Activated naive CD4-positive, alpha-beta T cell treated with anti-CD3 and anti-CD28 coated beads, Interleukin-2, amount 10 ng/mL, durations not matched to agents 7 days and 5 days (primary cell): ENCODE measurements around the gene HIPK4.
"Not testable (repeated sequence)": the region's sequence is repeated elsewhere in the genome, so short reads cannot be mapped to it uniquely, and the experiment has no call there.

ENCODE experiments used
- CTCF ChIA-PET: fragments of 350-600 bp; sonication (Branson Sonifier 250); formaldehyde crosslinking; loops from one replicate; lab custom pipeline; 2021; ENCODE audit warnings: antibody characterized with exemption; lab: Charles Lee
- DNase-seq: peaks from one replicate; pipeline ENCODE4 v3.0.0-alpha.2; 2020
- H3K27ac Mint-ChIP-seq: one replicate; pipeline ENCODE4 v1.8.0; 2021; ENCODE audit warnings: mild to moderate bottlenecking, moderate library complexity, mixed read lengths
- H3K27me3 Mint-ChIP-seq: one replicate; pipeline ENCODE4 v1.8.0; 2021; ENCODE audit warnings: mild to moderate bottlenecking, mixed read lengths
- H3K36me3 Mint-ChIP-seq: one replicate; pipeline ENCODE4 v1.8.0; 2021; ENCODE audit warnings: mixed read lengths
- H3K4me1 Mint-ChIP-seq: one replicate; pipeline ENCODE4 v1.8.0; 2021; ENCODE audit warnings: mixed read lengths
- H3K4me3 Mint-ChIP-seq: one replicate; pipeline ENCODE4 v1.8.0; 2021; ENCODE audit warnings: mild to moderate bottlenecking, moderate library complexity, mixed read lengths
- H3K9me3 Mint-ChIP-seq: one replicate; pipeline ENCODE4 v1.8.0; 2021; ENCODE audit warnings: mixed read lengths

The HIPK4 gene, protein sequence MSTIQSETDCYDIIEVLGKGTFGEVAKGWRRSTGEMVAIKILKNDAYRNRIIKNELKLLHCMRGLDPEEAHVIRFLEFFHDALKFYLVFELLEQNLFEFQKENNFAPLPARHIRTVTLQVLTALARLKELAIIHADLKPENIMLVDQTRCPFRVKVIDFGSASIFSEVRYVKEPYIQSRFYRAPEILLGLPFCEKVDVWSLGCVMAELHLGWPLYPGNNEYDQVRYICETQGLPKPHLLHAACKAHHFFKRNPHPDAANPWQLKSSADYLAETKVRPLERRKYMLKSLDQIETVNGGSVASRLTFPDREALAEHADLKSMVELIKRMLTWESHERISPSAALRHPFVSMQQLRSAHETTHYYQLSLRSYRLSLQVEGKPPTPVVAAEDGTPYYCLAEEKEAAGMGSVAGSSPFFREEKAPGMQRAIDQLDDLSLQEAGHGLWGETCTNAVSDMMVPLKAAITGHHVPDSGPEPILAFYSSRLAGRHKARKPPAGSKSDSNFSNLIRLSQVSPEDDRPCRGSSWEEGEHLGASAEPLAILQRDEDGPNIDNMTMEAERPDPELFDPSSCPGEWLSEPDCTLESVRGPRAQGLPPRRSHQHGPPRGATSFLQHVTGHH

DNA sequence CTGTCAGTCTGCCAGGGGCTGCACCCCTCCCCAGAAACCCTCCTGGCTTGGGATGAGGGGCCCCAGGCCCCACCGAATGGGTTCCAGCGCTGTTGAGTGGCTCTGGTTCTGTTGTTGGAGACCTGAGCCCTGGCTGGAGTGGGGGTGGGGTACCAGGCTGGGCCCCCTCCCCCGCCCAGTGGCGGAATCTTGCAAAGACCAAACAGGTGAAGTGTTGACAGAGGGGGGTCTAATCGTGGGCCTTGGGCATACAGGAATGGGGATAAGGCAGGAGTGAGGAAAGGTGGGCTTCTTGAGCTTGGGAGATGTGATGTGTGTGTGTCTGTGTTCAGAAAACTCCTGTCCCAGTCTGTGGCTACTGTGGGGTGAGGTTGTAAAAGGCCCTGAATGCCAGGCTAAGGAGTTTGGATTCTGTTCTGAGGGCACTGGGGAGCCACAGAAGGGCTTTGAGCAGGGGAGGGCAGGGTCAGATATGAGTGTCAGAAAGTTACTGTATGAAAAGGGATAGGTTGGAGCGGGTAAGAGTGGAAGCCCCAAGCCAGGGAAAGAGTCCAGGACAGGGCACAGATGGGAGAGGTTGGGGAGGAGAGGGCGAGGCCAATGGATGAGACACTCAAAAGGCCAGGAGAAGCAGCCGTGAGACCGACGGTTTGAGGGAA lies at the start of gene HIPK4:
TSS of gene HIPK4 (minus strand) at position 98 of the 659 bp plus-strand sequence. CDS start 279 bp downstream, outside the sequence.
- H3K4me1 Mint-ChIP-seq: no peaks in the 10 kb centered on the region
- DNase-seq: no peak
- no peak within 1 kb of the TSS for H3K27ac Mint-ChIP-seq
- H3K36me3 Mint-ChIP-seq: no peaks in the 10 kb centered on the region
- H3K9me3 Mint-ChIP-seq: no peaks in the 10 kb centered on the region
- CTCF ChIA-PET: no interaction called here
- H3K27me3 Mint-ChIP-seq: peaks cover 19% of the 10 kb centered on the region
- no peak within 1 kb of the TSS for H3K4me3 Mint-ChIP-seq

DNA sequence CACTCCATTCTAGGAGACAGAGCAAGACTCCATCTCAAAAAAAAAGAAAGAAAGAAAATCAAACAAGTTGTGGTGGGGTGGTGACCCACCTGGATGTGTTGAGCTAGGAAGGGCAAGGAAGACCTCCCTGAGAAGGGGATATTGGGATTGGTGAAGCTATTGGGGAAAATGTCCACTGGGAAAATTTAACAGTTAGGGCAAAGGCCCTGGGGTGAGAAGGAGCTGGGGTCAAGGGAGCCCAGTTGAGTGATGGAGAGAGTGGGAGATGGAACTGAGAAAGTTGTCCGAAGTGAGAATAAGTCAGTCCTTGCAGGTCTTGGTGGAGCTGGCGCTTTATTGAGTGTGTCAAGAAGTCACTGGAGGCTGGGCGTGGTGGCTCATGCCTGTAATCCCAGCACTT lies 48.3 kb upstream of the HIPK4 start:
- H3K27me3 Mint-ChIP-seq: no peaks in the 10 kb centered on the region
- CTCF ChIA-PET: no interaction called here
- H3K36me3 Mint-ChIP-seq: peaks cover 18% of the 10 kb centered on the region
- no peaks in the 10 kb centered on the region for H3K9me3 Mint-ChIP-seq
- no peak overlapping the region for H3K27ac Mint-ChIP-seq
- no peak for DNase-seq
- peaks cover 25% of the 10 kb centered on the region for H3K4me1 Mint-ChIP-seq
- no peak overlapping the region for H3K4me3 Mint-ChIP-seq

- H3K4me3 Mint-ChIP-seq: peak overlapping the region; percentile 84
- CTCF ChIA-PET: no interaction called here
- no peaks in the 10 kb centered on the region for H3K36me3 Mint-ChIP-seq
- DNase-seq: peak; percentile 79
- H3K27me3 Mint-ChIP-seq: peaks cover under 1% of the 10 kb centered on the region
- H3K9me3 Mint-ChIP-seq: no peaks in the 10 kb centered on the region
- H3K27ac Mint-ChIP-seq: peak overlapping the region; percentile 95
- peaks cover 23% of the 10 kb centered on the region for H3K4me1 Mint-ChIP-seq
These were observed 43.6 kb upstream of the HIPK4 start for GRCh38 chr19:40433391-40434216.

GRCh38 chr19:40432760-40433159 lies 42.8 kb upstream of the HIPK4 start:
- DNase-seq, H3K9me3 Mint-ChIP-seq, H3K27me3 Mint-ChIP-seq, CTCF ChIA-PET, H3K36me3 Mint-ChIP-seq: not testable (repeated sequence)
- Mint-ChIP-seq H3K4me3 (peak overlapping the region; percentile 84), H3K4me1 (peaks cover 23% of the 10 kb centered on the region), H3K27ac (peak overlapping the region; percentile 95)

- Mint-ChIP-seq H3K36me3 (no peaks in the 10 kb centered on the region), H3K9me3 (no peaks in the 10 kb centered on the region), H3K4me1 (peaks cover 23% of the 10 kb centered on the region), H3K27me3 (peaks cover 8% of the 10 kb centered on the region), H3K27ac (peak overlapping the region; percentile 69), H3K4me3 (no peak overlapping the region)
- DNase-seq: no peak
- CTCF ChIA-PET: no interaction called here
These were observed 41.7 kb upstream of the HIPK4 start for GRCh38 chr19:40431698-40432097.

DNA sequence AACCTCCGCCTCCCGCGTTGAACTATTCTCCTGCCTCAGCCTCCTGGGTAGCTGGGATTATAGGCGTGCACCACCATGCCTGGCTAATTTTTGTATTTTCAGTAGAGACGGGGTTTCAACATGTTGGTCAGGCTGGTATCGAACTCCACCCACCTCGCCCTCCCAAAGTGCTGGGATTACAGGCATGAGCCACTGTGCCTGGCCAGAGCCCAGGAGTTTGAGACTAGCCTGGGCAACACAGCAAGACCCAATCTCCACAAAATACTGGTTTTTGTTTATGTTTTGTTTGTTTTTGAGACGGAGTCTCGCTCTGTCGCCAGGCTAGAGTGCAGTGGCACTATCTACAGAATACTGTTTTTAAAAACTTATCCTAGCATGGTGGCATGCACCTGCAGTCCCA lies 40.3 kb upstream of the HIPK4 start:
- H3K4me1 Mint-ChIP-seq: peaks cover 29% of the 10 kb centered on the region
- not testable (repeated sequence) for H3K4me3 Mint-ChIP-seq, DNase-seq, H3K36me3 Mint-ChIP-seq, H3K27ac Mint-ChIP-seq, H3K9me3 Mint-ChIP-seq
- H3K27me3 Mint-ChIP-seq: peaks cover 14% of the 10 kb centered on the region
- CTCF ChIA-PET: interaction anchor here (0.7 to 1.9 kb wide), 2 partner anchors 34 to 205 kb away, joined by 3 to 4 read pairs; no protein-coding TSS in a partner anchor

DNA sequence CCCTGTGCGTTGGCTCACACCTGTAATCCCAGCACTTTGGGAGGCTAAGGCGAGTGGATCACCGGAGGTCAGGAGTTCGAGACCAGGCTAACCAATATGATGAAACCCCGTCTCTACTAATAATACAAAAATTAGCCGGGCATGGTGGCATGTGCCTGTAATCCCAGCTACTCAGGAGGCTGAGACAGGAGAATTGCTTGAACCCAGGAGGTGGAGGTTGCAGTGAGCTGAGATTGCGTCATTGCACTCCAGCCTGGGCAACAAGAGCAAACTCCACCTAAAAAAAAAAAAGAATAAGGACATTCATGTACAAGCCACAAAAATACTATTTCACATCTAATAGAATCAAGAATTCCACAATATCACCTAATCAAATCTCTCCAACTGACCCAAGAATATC lies 38.2 kb upstream of the HIPK4 start:
- H3K9me3 Mint-ChIP-seq, H3K27ac Mint-ChIP-seq, DNase-seq, H3K4me3 Mint-ChIP-seq, H3K36me3 Mint-ChIP-seq: not testable (repeated sequence)
- Mint-ChIP-seq H3K4me1 (peaks cover 31% of the 10 kb centered on the region), H3K27me3 (peaks cover 14% of the 10 kb centered on the region)
- CTCF ChIA-PET: interaction anchor here (1.4 kb wide), 1 partner anchor 15 kb away, joined by 3 read pairs; no protein-coding TSS in a partner anchor

DNA sequence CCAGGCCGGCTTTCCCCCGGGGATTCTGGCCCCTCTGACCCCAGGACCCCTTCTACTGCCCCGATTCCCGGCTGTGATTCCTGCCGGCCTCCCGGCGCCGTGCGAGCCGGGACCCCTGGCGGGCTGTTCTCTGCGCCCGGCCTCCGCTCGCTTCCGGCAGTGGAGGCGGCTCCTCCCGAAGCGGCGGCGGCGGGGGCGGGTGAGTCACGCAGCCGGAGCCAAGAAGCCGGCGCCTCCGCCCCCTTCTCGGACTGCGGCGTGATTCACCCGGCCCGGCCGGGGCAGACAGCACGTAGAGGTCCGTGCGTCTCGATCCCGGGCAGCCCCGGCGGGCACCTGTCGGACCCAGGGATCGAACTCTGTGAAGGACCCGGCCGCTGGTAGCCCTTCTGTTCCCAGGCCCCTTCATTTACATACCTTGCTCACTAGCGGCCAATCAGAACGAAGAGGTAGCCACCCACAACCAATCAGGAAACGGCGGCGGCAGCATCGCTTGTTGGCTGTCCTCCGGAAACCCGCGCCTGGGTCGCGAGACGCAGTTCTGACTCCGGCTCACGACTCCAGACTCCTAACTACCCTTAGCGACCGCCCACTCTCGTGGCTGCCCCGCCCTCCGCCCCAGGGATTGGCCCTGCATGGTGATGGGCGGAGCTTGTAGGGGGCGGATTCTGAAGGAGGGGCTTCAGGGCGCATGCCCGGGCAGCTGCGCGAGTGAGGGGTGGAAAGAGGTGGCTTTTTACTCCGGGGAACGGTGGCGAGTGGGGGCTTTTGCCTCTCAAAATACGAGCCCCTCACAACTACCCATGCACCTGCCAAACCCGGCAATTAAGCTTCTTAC lies 35.7 kb upstream of the HIPK4 start, which contains the start of gene SERTAD1:
TSS of gene SERTAD1 (minus strand) at position 543 of the 838 bp plus-strand sequence. CDS start 2,446 bp downstream, outside the sequence.
- Mint-ChIP-seq H3K27me3 (peaks cover 14% of the 10 kb centered on the region), H3K27ac (peak within 1 kb of the TSS; percentile 90), H3K4me3 (peak within 1 kb of the TSS; percentile 80), H3K9me3 (no peaks in the 10 kb centered on the region), H3K4me1 (peaks cover 40% of the 10 kb centered on the region), H3K36me3 (peaks cover 15% of the 10 kb centered on the region)
- CTCF ChIA-PET: interaction anchor here (0.7 to 1.2 kb wide), 3 partner anchors 16 to 120 kb away, joined by 3 read pairs; no protein-coding TSS in a partner anchor
- DNase-seq: peak; percentile 100

DNA sequence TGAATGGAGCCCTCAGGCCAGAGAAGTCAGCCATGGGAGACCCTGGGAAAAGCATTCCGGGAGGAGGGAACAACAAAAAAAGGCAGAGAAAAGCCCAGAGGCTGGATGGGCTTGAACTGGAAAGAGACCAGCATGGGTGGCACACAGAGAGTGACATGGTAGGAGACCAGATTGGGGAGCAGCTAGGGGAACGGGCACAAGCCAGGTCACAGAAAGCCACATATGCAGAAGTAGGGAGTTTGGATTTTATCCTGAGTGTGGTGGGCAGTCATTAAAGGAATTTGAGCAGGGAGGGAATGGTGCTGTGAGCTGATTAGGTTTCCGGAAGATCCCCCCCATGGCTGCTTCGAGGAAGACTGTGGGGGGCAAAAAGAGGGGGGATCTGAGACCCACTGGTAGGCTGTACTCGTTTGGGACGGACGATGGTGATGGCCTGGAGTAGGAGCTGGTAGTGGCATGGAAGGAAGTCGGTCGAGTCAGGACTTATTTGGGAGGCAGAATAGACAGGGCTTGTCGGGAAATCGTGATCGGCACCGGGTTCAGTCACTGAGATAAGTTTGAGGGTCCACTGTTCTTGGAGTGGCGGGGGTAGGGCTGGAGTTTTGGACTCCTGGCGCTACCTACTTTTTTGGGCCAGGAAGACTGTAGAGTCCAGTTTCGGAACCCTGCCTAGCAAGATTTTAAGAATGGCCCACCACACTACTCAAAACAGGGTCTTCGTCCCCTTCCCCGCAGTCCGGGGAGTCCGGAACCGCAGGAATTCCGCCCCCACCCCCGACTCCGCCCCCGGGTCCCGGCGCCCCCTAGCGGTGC lies 34.9 kb upstream of the HIPK4 start:
- H3K4me3 Mint-ChIP-seq: peak overlapping the region; percentile 80
- CTCF ChIA-PET: interaction anchor here (0.6 kb wide), 1 partner anchor 119 kb away, joined by 3 read pairs; no protein-coding TSS in a partner anchor
- peaks cover 43% of the 10 kb centered on the region for H3K4me1 Mint-ChIP-seq
- H3K27ac Mint-ChIP-seq: peak overlapping the region; percentile 90
- peaks cover 14% of the 10 kb centered on the region for H3K27me3 Mint-ChIP-seq
- peak; percentile 35 for DNase-seq
- peaks cover 15% of the 10 kb centered on the region for H3K36me3 Mint-ChIP-seq
- no peaks in the 10 kb centered on the region for H3K9me3 Mint-ChIP-seq

GRCh38 chr19:40423938-40424337 lies 34.0 kb upstream of the HIPK4 start:
- no peaks in the 10 kb centered on the region for H3K9me3 Mint-ChIP-seq
- peaks cover 16% of the 10 kb centered on the region for H3K36me3 Mint-ChIP-seq
- CTCF ChIA-PET: interaction anchor here (0.6 kb wide), 1 partner anchor 118 kb away, joined by 3 read pairs; no protein-coding TSS in a partner anchor
- peaks cover 14% of the 10 kb centered on the region for H3K27me3 Mint-ChIP-seq
- H3K4me3 Mint-ChIP-seq: peak overlapping the region; percentile 80
- H3K4me1 Mint-ChIP-seq: peaks cover 44% of the 10 kb centered on the region
- no peak overlapping the region for H3K27ac Mint-ChIP-seq
- no peak for DNase-seq

- H3K27ac Mint-ChIP-seq: peak overlapping the region; percentile 95
- CTCF ChIA-PET: interaction anchor here (2.7 kb wide), 1 partner anchor 11 kb away, joined by 9 read pairs; no protein-coding TSS in a partner anchor
- H3K4me1 Mint-ChIP-seq: peaks cover 49% of the 10 kb centered on the region
- no peak for DNase-seq
- peak overlapping the region; percentile 81 for H3K4me3 Mint-ChIP-seq
- H3K36me3 Mint-ChIP-seq: peaks cover 16% of the 10 kb centered on the region
- H3K27me3 Mint-ChIP-seq: peaks cover 15% of the 10 kb centered on the region
- no peaks in the 10 kb centered on the region for H3K9me3 Mint-ChIP-seq
These were observed 33.0 kb upstream of the HIPK4 start for GRCh38 chr19:40422748-40423566.
